HEK293T (cell line): Measurements from ENCODE around the gene ADPRHL1.

Experiments
- CTCF ChIA-PET: fragments of 350-600 bp; formaldehyde crosslinking; extraction: SDS; loops from one replicate; lab custom pipeline; 2021; ENCODE audit warnings: antibody characterized with exemption, inconsistent platforms; lab: Yijun Ruan, JAX
- POLR2A ChIA-PET: fragments of 350-600 bp; formaldehyde crosslinking; extraction: SDS; loops from one replicate; lab custom pipeline; 2020; ENCODE audit warnings: antibody characterized with exemption, inconsistent platforms; lab: Yijun Ruan, JAX
- DNase-seq: peaks from one replicate; pipeline ENCODE4 v3.0.0; 2012; ENCODE audit warnings: mixed read lengths; ENCODE audit errors: extremely low spot score
- CTBP1 ChIP-seq: fragments of 450-650 bp; IDR thresholded peaks from 2 replicates; pipeline ENCODE4 v1.6.1; 2016; ENCODE audit warnings: borderline replicate concordance
- FOXM1 ChIP-seq: fragments of 450-650 bp; IDR thresholded peaks from 2 replicates; pipeline ENCODE4 v1.6.1; 2017; ENCODE audit warnings: mild to moderate bottlenecking, borderline replicate concordance
- L3MBTL2 ChIP-seq: fragments of 450-650 bp; conservative IDR thresholded peaks from 2 replicates; pipeline ENCODE4 v1.6.1; 2016; ENCODE audit warnings: mild to moderate bottlenecking

The ADPRHL1 gene

DNA sequence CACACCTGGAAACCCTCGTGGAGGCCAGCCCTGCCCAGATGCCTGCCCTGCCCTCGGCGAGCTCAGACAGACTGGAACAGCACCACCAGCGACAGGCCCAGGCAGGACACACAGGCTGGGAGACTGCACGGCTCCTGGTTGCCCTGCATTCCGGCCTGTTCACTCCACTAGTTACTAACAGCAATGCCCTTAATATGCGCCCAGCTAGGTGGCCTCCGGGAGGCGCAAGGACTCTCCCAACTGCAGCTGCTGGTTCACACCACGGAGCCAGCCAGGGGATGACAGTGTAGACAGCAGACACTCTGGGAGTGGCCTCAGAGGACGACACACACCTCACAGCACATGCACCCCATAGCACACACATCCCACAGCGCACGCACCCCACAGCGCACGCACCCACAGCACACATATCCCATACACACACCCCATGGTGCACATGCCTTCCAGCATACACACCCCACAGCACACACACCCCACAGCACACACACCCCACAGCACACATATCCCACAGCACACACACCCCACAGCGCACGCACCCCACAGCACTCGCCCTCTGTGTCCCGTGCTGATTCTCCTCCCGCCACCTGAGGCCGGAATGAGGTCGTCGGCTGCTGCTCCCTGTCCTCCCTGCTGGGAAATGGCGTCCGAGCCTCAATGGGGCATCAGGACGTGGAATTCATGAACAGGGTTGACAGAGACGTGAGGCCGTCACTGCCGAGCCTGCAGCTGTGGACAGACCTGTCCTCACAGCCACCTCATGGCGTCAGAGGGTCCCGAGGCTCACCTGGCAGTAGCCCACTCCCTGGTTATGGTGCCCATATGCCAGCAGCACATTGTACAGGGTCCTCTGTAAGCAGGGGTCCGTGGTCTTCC lies 103.0 kb downstream of the ADPRHL1 start:
- ChIA-PET CTCF (no interaction called here), POLR2A (no interaction called here)
- TF ChIP-seq L3MBTL2 (no peak), FOXM1 (no peak), CTBP1 (no peak)
- DNase-seq = no peak
